ENCODE results near the gene GNE. TPM values are rescaled to one million over a fixed set of nuclear protein-coding genes. Genes with fewer than 3 reads are reported as not detected.
"Not testable (repeated sequence)": the region's sequence is repeated elsewhere in the genome, so short reads cannot be mapped to it uniquely, and the experiment has no call there.

The GNE gene
- polyA plus RNA-seq, 3 donors = 4.8 to 15.7 (median 12.9) TPM

DNA sequence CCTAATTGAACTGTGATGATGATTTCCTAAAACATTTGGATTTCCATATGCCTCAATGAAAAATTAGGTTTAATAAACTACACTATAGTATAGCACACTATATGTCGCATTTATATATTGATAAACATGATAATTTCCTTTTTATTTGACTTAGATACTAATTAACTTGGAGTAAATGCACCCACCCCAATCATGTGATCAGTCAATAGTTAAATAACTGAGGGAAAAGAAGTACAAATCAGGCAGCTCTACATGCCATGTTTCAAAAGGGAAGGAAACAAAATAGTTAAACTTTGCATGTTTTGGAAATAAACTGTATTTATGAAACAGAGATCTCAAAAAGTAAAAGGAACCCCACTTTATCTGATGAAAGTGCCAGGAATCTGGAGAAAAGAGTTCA lies 18.0 kb upstream of the GNE start:
- 33 to 94% (median 83%) methylated on average over 1 of the region's 1 CpG for WGBS, 3 donors
- H3K27ac ChIP-seq (ENCODE audit: low read depth, low read length) = no peak overlapping the region

DNA sequence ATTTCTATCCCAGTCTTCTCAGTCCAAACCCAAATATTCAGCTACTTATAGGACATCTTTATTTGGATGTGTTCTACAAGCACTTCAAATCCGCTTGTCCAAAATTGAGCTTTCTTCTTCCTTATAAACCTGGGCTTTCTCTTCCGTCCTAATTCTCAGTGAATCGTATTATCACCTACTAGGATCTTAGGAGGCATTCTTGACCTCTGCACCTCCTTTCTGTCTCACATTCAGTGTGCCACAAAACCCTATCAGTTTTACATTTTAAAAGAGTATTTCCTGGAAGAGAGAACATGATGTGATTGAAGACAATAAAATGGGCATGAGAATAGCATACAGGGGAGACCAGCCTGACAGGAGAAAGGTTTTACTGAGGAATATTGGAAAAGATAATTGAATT lies 16.8 kb upstream of the GNE start:
- H3K27ac ChIP-seq (ENCODE audit: low read depth, low read length) = no peak overlapping the region

GRCh38 chr9:36273354-36273753 lies 15.1 kb upstream of the GNE start:
- 85 to 97% (median 97%) methylated on average over 7 of the region's 7 CpGs for WGBS, 3 donors
- not testable (repeated sequence) for H3K27ac ChIP-seq (ENCODE audit: low read depth, low read length)

More for the DNA sequence above, 16.8 kb upstream of the GNE start:
- WGBS, 3 donors = 92 to 97% (median 93%) methylated on average over 3 of the region's 3 CpGs

- WGBS, 3 donors = 55 to 88% (median 63%) methylated on average over 3 of the region's 3 CpGs
- H3K27ac ChIP-seq (ENCODE audit: low read depth, low read length) = no peak overlapping the region
Measured at GRCh38 chr9:36268007-36268427, 9.8 kb upstream of the GNE start.

- WGBS, 3 donors = 96 to 97% (median 96%) methylated on average over 22 of the region's 22 CpGs
- H3K27ac ChIP-seq (ENCODE audit: low read depth, low read length) = no peak overlapping the region
Measured at GRCh38 chr9:36264896-36265295, 6.6 kb upstream of the GNE start.

DNA sequence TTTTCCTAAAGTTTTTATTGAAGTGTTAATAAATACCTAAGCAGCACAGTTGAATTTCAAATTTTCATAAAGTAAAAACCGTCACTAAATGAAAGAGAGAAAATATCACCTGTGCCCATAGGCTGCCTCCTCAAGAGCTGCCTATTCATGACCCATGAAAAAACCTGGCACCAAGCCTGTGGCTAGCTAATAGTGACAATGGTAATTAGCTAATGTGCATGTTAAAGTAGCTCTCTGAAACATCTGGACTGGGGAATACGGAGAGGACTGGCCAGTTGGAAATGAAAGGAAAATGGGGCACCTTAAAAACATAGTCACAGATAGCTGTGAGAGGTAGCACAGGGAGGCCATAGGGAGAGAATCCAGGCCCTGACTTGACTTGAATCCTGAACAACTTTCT lies 5.4 kb upstream of the GNE start:
- WGBS, 3 donors = 72 to 82% (median 79%) methylated on average over 2 of the region's 2 CpGs
- H3K27ac ChIP-seq (ENCODE audit: low read depth, low read length) = no peak overlapping the region

GRCh38 chr9:36258996-36259533 lies 817 bp upstream of the GNE start:
- 46 to 53% (median 48%) methylated on average over 7 of the region's 7 CpGs for WGBS, 3 donors
- peak overlapping the region; percentile 7 for H3K27ac ChIP-seq (ENCODE audit: low read depth, low read length)

DNA sequence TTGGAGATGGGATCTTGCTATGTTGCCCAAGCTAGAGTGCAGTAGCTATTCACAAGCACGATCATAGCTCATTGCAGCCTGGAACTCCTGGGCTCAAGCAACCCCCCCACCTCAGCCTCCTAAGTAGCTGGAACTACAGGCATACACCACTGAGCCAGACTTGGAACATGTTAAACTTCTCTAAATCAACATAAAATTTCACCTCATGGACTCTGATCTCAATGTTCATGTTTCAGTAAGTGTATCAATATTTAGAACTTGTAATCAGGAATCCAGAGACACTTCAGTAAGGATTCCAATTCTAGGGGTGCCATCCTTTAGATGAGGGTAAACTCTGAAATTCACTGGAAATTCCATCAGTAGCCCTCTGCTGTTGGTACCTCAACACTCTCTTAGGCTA lies 6.8 kb downstream of the GNE start:
- no peak overlapping the region for H3K27ac ChIP-seq (ENCODE audit: low read depth, low read length)
- 60 to 96% (median 93%) methylated on average over 1 of the region's 1 CpG for WGBS, 3 donors

- 68 to 88% (median 80%) methylated on average over 1 of the region's 1 CpG for WGBS, 3 donors
- no peak overlapping the region for H3K27ac ChIP-seq (ENCODE audit: low read depth, low read length)
Measured at GRCh38 chr9:36250079-36250478, 8.2 kb downstream of the GNE start.

DNA sequence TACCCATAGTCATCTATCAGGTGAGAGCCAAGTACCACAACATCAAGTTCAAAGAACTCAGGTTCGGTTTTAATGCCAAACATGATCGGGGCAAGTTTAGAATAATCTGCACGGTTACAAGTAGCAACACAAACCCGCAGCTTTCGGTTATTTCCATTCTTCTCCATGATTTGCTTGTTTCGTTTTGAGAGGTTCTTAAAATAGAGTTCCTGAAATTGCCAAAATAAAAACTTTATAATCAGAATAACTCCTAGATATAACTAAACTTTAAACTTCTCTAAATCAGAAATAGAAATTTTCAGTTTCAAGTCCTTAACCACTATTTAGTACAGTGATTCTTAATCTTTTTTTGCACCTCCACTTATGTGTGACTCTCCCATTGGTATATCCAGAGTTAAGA lies 9.1 kb downstream of the GNE start:
- H3K27ac ChIP-seq (ENCODE audit: low read depth, low read length) = no peak overlapping the region
- 79 to 90% (median 84%) methylated on average over 6 of the region's 6 CpGs for WGBS, 3 donors

GRCh38 chr9:36248061-36248460 lies 10.2 kb downstream of the GNE start:
- not testable (repeated sequence) for H3K27ac ChIP-seq (ENCODE audit: low read depth, low read length)
- WGBS, 3 donors = 65 to 72% (median 67%) methylated on average over 7 to 8 of the region's 8 CpGs

DNA sequence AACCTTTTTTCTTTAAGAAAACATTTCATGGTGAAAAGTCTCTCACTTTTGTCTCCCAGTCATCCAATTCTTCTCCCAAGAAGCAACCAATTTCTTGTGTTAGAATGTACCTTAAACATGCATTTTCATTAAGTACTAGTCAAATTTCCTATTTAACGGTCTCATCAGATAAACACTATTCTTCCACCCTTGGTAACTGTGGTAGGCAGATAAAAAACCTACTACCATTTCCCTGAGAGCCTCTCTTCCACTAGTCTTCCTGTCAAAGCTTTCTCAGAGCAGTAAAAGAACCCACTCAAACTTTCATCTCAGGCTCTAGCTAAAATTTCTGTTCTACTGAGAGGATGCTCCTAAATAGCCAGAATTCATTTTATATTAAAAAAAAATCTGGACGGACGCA lies 10.9 kb downstream of the GNE start:
- H3K27ac ChIP-seq (ENCODE audit: low read depth, low read length) = no peak overlapping the region
- 87 to 95% (median 92%) methylated on average over 3 of the region's 3 CpGs for WGBS, 3 donors

DNA sequence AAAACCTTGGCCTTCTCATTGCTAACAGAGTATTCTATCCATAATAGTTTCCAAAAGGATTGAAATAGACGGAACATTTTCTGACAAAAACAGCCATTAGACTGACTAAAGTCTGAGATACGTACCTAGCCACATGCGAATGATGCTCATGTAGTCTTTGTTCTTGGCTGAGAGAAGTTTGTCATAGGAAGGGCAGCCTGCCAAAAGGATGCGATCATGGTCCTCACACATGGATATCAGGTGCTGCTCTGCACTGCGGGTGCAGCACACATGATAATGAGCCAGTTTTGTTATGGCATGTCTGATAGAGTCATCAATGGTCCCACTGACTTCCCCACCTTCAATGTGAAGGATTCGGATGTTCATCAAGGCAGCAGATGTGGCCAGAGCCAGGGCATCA lies 12.3 kb downstream of the GNE start:
- no peak overlapping the region for H3K27ac ChIP-seq (ENCODE audit: low read depth, low read length)
- 88 to 91% (median 90%) methylated on average over 6 of the region's 6 CpGs for WGBS, 3 donors

DNA sequence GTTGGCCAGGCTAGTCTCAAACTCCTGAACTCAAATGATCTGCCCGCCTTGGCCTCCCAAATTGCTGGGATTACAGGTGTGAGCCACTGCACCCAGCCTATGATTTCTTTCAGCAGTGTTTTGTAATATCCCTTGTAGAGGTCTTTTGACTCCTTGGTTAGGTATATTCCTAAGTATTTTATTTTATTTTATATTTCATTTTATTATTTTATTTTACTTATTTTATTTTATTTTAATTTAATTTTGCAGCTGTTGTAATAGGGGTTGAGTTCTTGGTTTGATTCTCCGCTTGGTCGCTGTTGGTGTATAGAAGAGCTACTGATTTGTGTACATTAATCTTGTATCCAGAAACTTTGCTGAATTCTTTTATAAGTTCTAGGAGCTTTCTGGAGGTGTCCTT lies 18.6 kb downstream of the GNE start:
- not testable (repeated sequence) for H3K27ac ChIP-seq (ENCODE audit: low read depth, low read length)
- 97 to 99% (median 98%) methylated on average over 3 of the region's 3 CpGs for WGBS, 3 donors

DNA sequence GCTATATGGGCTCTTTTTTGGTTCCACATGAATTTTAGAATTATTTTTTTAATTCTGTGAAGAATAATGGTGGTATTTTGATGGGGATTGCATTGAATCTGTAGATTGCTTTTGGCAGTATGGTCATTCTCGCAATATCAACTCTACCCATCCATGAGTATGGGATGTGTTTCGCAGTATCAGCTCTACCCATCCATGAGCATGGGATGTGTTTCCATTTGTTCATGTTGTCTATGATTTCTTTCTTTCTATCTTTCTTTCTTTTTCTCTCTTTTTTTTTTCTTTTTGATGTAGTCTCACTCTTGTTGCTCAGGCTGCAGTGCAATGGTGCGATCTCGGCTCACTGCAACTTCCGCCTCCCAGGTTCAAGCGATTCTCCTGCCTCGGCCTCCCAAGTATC lies 19.0 kb downstream of the GNE start:
- not testable (repeated sequence) for H3K27ac ChIP-seq (ENCODE audit: low read depth, low read length)
- 97 to 99% (median 98%) methylated on average over 7 of the region's 7 CpGs for WGBS, 3 donors

DNA sequence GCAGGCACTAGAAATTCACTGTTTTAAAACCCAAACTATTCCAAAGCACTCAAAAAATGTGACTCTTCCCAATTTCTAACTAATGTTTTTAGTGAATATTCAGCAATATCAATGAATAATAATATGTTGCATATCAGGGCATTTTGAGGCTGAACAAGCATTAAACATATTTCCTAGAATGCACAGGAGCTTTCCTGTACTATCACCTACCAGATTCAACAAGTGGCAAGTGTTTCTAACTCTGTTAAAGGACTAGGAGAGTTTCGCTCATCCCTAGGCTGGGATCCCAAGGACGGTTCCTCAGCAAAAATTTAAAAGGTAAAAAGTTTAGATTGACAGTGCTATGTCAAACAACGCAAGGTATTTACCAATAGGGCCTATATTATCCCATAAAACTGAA lies 21.0 kb downstream of the GNE start:
- whole genome bisulfite sequencing, 3 donors = 95 to 98% (median 96%) methylated on average over 3 of the region's 3 CpGs
- no peak overlapping the region for H3K27ac ChIP-seq (ENCODE audit: low read depth, low read length)

- H3K27ac ChIP-seq (ENCODE audit: low read depth, low read length) = no peak overlapping the region
- WGBS, 3 donors = 92 to 100% (median 100%) methylated on average over 1 of the region's 1 CpG
Measured at GRCh38 chr9:36222449-36222848, 35.8 kb downstream of the GNE start.

DNA sequence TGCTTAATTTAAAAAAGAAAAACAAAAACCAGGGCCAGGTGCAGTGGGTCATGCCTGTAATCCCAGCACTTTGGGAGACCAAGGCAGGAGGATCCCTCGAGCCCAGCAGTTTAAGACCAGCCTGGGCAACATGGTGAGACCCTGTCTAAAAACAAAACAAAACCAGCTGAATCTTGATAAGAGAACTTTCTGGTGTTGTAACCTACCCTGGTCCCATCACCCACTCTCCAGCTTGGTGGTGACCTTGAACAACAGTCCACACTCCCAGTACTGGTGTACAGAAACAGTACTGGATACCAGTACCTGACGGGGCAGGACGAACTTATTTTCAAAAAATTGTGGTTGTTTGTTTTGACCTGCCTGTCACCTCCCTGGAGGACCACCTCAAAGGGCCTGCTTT lies 36.6 kb downstream of the GNE start:
- no peak overlapping the region for H3K27ac ChIP-seq (ENCODE audit: low read depth, low read length)
- WGBS, 3 donors = 84 to 99% (median 95%) methylated on average over 3 of the region's 3 CpGs

GRCh38 chr9:36218411-36218901 lies 39.8 kb downstream of the GNE start:
- H3K27ac ChIP-seq (ENCODE audit: low read depth, low read length) = no peak overlapping the region
- 79 to 92% (median 79%) methylated on average over 7 of the region's 7 CpGs for WGBS, 3 donors

DNA sequence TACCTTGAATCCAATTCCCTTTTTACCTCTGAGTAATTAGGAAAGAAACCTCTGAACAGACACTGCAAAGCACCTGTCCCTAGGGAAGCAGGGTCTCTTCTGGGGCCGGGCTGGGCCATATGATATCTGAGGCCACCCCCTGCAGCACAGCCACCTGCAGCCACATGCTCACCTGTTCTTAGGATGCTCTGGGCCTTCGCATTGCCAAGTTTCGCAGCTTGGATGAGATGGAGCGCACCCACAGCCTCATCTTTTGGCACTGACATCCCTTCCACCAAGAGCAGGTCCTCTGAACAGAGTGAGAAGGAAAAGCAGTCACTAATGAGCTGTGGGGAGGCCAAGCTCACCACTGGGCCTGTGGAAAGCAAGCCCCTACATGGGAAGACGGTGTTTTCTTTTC lies 40.2 kb downstream of the GNE start:
- WGBS, 3 donors = 93 to 96% (median 95%) methylated on average over 5 of the region's 5 CpGs
- no peak overlapping the region for H3K27ac ChIP-seq (ENCODE audit: low read depth, low read length)

Measured in adipose tissue (tissue), 3 donors.